Dedifferentiated amniotic fluid mesenchymal stem cell (primary cell): ENCODE measurements around the gene WNT9A.
"Not testable (repeated sequence)": the region's sequence is repeated elsewhere in the genome, so short reads cannot be mapped to it uniquely, and the experiment has no call there.

Experiments used
- DNase-seq: peaks from one replicate; pipeline ENCODE4 v3.0.0-alpha.2; 2016; ENCODE audit errors: extremely low spot score

Gene WNT9A

DNA sequence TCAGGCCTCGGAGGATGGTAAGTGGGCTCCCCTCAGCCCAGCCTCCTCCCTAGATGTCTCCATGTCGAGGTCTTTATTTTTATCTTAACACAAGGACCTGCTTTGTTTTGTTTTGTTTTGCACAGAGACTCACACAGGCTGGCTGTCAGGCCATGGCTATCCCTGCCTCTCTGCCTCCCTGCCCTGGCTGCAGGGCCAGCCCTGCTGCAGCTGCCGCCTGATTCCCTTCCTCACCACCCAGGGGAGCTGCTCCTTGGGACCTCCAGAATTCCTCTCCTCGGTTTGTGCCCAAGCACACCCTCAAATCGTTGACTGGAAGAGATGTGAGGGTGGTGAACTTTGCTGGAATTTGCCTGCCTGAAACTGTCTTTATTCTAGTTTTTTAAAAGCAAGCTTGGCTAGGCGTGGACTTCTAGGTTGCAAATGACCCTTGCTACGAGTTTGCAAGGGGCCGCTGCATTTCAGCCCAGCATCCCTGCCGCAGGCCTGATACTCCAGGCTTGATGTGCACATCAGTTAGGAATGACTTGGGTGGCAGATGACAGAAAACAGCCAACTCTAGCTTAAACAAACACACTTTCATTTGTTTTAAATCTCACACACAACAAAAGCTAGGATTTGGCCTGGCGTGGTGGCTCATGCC is 37.1 kb downstream of the WNT9A start:
- no peak for DNase-seq

DNA sequence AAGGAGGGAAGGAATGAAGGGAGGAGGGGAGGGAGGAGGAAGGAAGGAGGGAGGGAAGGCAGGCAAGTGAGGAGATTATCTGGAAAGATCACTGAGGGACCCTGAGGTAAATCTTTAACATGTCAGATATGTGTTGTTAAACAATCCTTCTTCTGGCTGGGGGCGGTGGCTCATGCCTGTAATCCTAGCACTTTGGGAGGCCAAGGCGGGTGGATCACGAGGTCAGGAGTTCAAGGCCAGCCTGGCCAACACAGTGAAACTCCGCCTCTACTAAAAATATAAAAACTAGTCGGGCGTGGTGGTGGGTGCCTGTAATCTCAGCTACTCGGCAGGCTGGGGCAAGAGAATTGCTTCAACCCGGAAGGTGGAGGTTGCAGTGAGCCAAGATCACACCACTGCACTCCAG is 37.8 kb downstream of the WNT9A start:
- DNase-seq = not testable (repeated sequence)

DNA sequence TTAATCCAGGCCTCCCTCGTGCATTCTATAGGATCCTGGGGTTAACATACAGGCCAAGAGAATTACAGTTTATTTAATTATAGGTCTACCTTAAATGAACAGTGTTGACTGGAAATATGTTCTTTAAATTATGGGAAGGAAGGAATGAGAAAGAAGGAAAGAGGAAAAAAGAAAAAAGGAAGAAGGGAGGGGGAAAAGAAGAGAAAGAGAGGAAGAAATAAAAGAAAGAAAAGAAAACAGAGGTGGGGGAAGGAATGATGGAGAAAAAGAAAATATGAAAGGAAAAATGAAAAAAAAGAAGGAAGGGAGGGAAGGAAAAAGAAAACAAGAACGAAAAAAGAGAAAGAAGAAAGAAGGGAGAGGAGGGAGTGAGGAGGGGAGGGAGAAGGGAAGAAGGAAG is 38.5 kb downstream of the WNT9A start:
- no peak for DNase-seq

DNA sequence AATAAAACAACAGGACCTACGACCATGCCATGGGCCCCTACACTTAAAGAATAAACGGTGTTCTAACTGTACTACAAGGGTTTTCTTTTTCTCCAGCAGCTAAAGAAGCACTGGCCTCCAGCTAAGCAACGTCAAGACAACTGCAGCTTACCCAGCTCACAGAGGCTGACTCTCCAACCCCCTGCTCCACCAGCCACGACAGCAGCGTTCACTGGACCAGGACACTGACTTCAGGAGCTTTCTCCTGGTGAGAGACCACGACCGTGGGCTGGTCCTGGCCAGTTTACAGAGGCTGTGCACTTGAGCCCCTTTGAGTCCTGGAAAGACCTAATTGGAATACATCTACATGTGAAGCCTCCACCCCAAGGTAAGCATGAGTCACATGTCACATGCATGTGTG is 39.4 kb downstream of the WNT9A start:
- DNase-seq = no peak

DNA sequence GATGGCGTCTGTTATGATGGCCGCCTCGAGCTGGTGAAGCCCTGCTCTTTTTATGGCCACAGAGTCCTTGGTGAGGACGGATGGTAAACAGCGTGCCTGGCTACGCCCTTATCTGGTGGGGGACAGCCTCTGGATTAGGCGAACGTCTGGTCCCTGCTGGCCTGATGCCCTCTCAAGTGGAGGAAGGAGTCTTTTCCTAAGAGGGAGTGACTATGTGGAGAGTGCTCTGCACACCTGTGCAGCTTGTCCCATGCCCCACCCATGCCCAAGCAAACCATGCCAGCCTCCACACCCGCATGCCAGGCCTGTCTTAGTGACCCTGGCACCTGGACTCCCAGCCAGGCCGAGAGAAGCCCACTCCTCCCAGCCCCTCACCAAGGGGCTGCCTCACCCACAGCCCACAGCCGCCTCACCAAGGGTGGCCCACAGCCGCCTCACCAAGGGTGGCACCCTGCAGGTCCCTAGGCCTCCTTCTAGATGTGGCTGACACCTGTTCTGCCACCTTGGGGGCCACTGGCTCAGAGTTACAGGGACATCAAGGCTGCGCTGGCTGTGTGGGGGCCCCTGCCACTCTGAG is 40.2 kb downstream of the WNT9A start:
- no peak for DNase-seq

DNA sequence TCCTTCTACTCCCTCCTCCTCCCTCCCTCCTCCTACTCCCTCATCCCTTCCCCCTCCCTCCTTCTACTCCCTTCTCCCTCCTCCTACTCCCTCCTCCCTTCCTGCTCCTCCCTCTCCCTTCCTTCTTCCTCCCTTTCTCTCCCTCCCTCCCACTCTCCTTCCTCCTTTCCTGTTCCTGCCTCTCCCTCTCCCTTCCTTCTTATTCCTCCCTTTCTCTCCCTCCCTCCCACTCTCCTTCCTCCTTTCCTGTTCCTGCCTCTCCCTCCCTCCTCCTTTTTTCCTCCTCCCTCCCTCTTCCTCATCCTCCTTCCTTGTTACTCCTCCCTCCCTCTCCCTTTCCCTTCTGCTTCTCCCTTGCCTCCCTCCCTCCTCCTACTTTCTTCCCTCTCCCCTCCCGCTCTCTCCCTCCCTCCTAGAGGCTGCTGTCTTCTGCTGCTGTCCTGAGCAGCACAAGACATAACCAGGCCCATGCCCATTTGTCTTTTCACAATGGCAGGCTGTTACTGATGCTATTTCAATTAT is 41.1 kb downstream of the WNT9A start:
- DNase-seq = no peak

DNA sequence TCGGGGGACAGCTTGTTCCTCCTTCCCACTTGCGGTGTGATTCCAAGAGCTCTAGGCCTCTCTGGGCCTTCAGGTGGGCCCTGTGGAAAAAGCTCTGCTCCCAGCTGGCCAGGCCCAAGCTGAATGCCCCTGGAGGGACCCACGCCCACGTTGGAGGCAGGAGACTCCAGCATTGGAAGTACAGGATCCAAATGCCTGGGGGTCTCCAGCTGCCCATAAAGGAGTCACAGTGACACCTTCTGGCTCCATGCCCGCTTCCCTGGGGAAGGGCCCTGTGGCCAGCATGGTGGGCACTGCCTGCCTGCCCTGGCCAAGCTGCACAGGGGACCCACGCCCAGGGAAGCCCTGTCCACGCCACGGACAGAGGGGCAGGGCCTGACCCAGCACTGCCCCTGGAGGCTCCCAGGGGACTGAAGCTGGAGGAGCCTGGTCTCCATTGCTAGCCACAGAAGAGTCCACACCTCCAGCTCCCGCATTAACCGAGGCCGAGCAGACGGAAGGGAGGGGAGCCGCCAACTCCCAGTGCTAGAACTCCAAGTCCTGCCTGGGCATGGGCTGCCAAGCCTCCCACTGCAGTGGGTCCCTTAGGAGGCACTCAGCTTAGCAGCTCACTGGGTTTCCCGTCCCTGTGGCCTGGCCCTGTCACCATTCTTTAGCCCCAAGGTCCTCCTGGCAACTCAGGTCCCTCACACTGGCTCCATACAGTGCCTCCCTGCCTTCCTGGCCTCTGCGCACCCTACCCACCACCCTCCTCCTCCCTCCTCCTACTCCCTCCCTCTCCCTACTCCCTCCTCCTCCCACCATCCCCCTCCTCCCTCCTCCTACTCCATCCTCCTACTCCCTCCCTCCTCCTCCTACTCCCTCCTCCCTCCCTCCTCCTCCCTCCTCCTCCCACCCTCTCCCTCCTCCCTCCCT is 41.9 kb downstream of the WNT9A start:
- DNase-seq = no peak

DNA sequence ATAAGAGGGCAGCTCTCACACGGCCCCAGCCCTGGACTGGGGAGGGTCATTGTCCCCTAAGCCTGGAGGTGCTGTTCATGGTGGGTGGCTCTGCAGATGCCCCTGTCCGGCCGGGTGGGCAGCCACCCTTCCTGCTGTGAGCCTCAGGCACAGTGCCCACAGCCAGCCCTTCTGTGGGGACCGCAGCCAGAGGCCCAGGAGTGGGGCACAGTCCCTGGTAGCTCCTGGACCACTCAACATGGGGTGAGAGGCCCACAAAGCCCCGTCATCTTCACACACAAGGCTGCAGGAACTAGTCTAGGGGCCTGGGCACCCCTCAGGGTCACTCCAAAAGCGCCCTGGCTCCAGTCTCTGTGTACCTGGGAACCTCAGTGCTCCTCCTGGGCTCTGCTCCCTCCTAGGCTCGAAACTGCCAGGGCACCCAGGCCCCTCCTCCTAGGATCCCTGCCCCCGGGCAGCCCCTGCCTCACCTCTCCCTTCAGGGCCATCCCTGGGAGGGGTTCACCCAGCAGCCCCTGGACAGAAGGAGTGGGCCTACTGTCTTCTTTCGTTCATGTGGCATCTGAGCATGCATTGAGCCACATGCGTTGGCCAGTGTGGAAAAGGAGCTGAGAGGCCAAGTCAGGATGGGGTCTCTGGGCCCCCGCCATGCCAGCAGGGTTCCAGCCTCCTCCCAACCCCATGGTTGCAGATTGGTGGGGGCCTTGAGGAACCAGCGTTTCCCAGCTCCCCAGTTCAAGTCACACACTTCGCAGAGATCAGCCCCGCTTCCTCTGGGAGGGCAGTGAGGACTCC is 43.0 kb downstream of the WNT9A start:
- DNase-seq = no peak

DNA sequence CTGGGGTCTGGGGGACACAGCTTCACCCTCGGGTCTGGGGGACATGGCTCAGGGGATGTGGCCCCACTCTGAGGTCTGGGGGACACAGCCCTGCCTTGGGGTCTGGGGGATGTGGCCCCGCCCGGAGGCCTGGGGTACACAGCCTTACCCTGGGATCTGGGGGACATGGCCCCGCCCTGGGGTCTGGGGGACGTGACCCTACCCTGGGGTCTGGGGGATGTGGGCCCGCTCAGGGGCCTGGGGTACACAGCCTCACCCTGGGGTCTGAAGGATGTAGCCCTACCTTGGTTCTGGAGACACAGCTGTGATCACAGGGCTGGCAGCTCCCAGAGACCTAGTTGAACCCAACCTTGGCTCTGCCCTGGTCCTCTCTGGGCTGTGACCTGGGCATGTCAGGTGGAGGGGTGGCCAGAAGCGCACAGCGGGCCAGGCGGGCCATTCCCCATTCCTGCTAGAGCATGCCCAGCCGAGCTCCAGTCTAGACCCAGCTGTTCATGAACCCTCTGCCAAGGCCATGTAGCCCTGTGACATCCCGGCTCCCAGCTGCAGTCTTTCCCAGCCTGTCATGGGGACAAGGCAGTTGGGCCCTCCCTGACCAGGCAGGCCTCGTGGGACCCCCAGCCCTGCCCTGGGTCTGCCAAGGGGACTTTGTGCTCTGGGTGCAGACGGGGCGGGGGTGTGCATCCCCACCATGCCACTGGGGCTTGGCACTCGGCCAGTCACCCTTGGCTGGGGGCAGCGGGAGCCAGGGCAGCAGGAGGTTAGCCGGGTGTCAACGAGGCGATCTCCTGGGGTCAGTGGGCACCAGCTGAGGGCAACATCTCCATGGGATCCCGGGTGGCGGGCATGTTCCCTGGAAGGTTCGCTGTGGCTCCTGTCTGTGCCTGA is 43.9 kb downstream of the WNT9A start:
- no peak for DNase-seq

DNA sequence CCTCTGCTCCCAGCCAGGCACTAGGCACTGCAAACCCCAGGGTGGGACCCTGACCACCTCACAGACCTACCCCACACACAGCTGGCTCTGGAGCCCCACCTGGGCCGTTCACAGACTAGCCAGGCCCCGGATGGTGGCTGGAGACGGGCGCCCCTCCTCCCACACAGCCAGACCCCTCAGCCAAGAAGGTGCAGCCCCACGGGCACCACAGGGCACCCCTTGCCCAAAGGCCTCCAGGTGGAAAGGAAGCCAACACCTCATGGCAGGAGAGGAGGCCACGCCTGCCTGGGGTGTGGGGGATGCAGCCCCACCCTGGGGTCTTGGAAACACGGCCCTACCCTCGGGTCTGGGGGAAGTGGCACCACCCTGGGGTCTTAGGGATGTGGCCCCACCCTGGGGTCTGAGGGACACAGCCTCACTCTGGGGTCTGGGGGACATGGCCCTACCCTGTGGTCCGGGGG is 44.6 kb downstream of the WNT9A start:
- no peak for DNase-seq

DNA sequence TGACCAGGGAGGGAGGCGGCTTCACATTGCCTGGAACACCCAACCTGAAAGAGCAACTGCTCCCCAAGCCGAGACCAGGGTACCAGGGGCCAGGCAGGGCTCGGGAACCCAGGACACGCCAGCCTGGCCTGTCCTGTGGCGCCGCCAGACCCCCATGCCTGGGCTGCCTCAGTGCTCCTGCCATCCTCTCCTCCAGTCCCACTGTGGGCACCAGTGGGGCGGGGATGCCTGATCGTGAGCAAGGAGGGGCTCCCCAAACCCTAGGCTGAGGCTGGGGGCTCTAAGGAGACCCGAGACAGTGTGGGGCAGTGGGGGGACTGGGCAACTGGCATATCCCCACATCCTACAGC is 45.1 kb downstream of the WNT9A start:
- DNase-seq = no peak

DNA sequence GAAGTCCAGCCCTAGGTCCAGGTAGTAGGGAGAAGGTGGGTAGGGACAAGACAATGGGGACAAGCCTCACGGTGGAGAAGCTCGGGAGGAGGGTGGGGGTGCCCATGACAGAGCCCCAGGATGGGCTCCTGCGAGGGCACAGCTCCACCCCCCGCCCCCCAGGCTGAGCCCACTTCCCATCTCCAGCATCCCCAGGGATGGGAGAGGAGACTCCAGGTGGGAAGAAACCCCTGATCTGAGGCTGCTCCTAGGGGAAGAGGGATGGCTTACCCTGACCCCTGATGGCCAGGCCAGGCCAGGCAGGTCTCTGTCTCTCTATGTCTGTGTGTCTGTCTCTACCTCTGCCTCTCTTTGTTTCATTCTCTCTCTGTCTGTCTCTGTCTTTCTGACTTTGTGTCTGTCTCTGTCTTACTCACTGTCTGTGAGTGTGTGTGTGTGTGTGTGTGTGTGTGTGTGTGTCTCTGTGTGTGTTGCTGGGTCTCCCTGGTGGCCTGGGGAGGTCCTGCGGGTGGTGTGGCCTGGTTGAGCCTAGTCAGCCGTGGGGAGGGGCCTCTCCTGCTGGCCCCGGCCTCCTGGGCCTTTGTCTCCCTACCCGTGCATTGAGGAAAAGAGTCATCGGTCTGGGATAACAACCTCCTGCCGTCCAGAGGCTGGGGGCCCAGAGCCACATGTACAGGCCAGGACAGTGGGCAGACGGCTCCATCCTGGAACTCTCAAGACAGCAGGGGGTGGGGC is 45.7 kb downstream of the WNT9A start:
- DNase-seq = no peak

DNA sequence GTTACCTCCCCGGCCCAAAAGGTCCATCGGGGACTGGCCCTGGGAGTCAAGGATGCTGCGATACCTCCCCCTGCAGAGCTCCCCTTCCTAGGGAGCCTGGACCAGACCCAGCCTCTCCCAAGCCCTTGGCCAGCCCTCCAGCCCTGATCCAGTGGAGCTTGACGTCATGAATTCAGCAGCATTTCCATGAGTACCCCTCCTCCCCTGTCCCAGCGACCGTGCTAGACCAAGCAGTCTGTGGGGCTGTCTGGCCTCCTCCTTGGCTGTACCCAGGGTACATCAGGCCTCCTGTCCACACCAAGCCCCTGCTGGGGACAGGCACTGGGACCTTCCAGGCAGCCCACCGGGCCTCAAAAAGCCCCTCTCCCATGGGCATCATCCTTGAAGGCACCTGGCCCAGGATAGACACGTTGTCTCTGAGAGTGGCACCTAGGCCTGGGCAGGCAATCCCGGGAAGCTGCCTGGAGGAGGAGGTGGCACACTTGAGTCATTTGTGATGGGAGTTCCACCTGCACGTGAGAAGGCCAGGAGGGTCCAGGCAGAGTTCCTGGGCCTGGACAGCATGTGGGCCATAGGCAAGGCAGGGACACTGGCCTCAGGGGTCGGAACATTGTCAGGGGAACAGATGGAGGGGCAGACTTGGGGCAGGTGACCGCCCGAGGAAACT is 46.4 kb downstream of the WNT9A start:
- no peak for DNase-seq

DNA sequence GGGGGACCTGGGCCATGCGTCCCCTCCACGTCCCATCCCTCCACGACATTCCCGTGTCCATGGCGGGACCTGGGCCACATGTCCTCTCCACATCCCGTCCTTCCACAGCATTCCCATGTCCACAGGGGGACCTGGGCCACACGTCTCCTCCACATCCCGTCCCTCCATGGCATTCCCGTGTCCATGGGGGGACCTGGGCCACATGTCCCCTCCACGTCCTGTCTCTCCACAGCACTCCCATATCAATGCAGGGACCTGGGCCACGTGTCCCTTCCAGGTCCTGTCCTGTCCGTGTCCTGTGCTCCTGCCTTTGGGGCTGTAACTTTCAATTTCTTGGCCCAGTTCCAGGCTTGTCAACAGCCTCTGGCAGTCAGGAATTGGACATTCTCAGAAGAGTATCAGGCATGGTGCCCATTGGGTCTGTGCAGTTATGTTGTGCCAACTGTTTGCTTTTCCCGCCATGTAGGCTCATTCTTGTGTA is 47.1 kb downstream of the WNT9A start:
- no peak for DNase-seq

DNA sequence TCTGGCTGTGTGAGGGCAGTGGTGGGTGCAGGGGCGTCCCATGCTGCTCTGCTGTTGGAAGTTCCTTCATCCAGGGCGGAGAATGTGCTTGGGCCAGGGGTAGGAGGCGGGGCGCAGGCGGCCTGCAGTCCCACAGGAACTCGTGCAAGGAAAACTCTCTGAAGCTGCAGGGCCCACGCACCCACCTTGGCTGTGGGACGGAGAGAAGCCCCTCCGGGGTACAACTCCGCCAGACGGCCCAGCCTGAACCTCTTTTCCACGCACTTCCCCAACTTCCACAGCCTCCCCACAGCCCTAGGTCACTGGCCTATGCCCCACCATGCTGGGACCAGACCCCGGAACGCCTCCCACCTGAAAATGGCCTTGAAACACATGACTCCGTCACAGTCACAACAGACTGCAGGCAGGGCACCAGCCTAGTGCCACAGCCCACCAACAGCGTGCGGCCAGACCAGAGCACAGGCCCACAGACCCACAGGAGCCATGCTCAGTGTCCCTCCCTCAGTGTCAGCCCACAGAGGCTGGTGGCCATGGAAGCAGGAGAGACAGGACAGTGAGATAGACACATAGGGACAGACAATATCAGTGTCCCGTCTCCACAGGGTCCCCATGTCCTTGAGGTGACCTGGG is 47.8 kb downstream of the WNT9A start:
- no peak for DNase-seq

DNA sequence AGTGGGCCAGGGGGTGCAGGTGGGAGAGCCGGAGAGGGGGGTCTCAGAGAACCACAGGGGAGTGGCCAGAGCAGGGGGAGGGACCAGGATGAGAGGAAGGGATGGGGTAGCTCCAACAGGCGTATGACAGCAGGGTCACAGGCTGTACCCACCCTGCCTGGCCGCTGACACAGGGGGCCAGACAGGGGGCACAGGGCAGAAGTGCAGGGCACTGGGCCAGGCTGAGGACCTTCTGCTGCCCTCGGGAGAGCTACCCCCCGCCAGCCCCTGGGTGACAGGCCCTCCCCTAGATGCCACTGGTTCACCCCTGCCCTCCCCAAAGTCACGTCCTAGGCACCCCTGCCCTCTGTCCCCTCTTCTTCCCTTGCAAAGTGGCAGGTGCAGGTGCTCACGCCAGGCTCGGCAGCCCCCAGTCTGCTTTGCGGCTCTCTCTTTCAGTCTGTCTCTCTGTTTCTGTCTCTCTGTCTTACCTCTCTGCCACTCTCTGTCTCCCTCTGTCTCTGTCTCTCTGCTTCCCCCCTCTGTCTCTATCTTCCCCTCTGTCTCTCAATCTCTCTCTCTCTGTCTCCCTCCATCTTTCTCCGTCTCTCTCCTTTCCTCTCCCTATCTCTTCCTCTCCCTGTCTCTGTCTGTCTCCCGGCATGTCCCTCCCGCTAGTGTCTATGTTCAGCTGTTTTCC is 48.5 kb downstream of the WNT9A start:
- DNase-seq = no peak

DNA sequence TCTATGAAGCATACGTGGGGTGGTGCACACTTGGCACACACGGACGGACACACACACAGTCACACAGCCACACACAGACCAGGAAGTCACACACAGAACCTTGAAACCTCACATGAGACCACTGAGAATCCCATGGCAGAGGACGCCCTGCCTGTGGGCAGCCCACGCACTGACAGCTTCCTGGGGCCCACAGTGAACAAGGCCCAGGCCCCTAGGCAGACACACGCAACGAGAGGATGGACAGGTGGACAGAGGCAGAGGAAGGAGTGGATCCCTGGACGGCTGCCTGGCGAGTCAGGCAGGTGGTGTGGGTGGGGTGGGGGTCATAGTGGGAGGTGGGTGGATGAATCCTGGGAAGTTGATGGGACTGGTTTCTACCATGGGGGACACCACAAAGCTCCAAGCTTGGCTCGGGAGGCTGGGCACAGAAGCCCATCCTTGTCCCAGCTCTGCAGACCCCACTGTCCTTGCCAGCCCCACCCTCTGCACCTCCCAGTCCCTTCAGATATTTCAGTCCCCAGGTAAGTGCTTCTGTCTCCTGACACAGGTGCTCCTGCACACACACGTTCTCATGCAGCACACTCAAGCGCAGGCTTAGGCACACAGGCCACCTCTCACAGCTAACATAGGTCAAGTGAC is 49.1 kb downstream of the WNT9A start:
- no peak for DNase-seq
